Adrenal gland (tissue), 12 donors: ENCODE data around the gene CD44. TPM values are rescaled to one million over a fixed set of nuclear protein-coding genes. Genes with fewer than 3 reads are reported as not detected.
"Not testable (repeated sequence)": the region's sequence is repeated elsewhere in the genome, so short reads cannot be mapped to it uniquely, and the experiment has no call there.

Experiments used
- DNase-seq, 7 donors: peaks; one replicate each; pipeline ENCODE4 v3.0.0-alpha.2; 2019 to 2020
- H3K27ac ChIP-seq, 5 donors: fragments of 200-600 bp; sonication (generic) in 4 of 5; 1 replicate in 3 of 5; 2 replicates in 2 of 5; pipeline versions ENCODE4 v1.5.1 to v1.8.0; 2016 to 2020; ENCODE audit warnings: mild to moderate bottlenecking in 1 of 5
- H3K27me3 ChIP-seq: fragments of 200-600 bp; 2 replicates; pipeline ENCODE4 v1.8.0; 2021
- H3K36me3 ChIP-seq, 2 donors: fragments of 200-600 bp; replicated peaks in 1 of 2; 1 replicate in 1 of 2; 2 replicates in 1 of 2; pipeline versions ENCODE4 v1.5.1 to v1.8.0; 2018 to 2022
- H3K4me1 ChIP-seq, 2 donors: fragments of 200-600 bp; replicated peaks in 1 of 2; 1 replicate in 1 of 2; 2 replicates in 1 of 2; pipeline versions ENCODE4 v1.5.1 to v1.8.0; 2018 to 2021
- H3K4me3 ChIP-seq, 4 donors: fragments of 200-600 bp; sonication (generic) in 3 of 4; one replicate each; pipeline ENCODE4 v1.5.1; 2016 to 2018
- H3K9me3 ChIP-seq, 3 donors: fragments of 200-600 bp; sonication (generic) in 1 of 3; replicated peaks in 1 of 3; 1 replicate in 2 of 3; 2 replicates in 1 of 3; pipeline versions ENCODE4 v1.5.1 to v1.8.0; 2016 to 2021
- POLR2A ChIP-seq, 2 donors: fragments of 450-650 bp; IDR thresholded peaks; one replicate each; pipeline ENCODE4 v1.6.1; 2017; ENCODE audit warnings: antibody characterized with exemption in 2 of 2, mild to moderate bottlenecking in 2 of 2, moderate library complexity in 1 of 2
- WGBS, 4 donors: extraction: QIAGEN DNeasy Blood & Tissue Kit in 2 of 4; methylation state at CpG; one replicate each; pipeline versions ENCODE4 v1.1.5 to v1.1.7; 2013 to 2017; 5-methylcytosine and 5-hydroxymethylcytosine counted together
- intact Hi-C, 2 donors: fragments of 100-400 bp; cut with DNase I; formaldehyde crosslinking; loops; one replicate each; pipeline versions ENCODE4 v1.14.1 to v1.15.0; 2022 to 2023
- polyA plus RNA-seq, 3 donors: library from polyadenylated mRNA; stranded (reverse); fragments of 200-250 nt in 2 of 3; fragments of 350-450 nt in 1 of 3; fragmentation: Illumina TruSeq in 1 of 3; extraction: RNeasy Lipid Tissue Mini Kit (QIAGEN cat#74804) in 1 of 3; gene quantifications; one replicate each; pipeline ENCODE4 v1.2.3, GENCODE V29; 2013 to 2014
- total RNA-seq, 9 donors: library from RNA; depleted of rRNA in 4 of 9; stranded (reverse); fragments of >200 nt in 4 of 9; fragments of 120-200 nt in 1 of 9; fragmentation: NEBNext Ultra II Directional in 1 of 9; extraction: Animal tissue kit (Norgen Biotek cat#: 25700) in 1 of 9; gene quantifications; one replicate each; pipeline versions ENCODE4 v1.1.0 to v1.2.4, GENCODE V29; 2013 to 2023
- TF ChIP-seq, protein P1 (sequence below), 6 experiments: fragments of 450-650 bp in 4 of 6; fragments of 200-600 bp in 2 of 6; sonication (generic) in 1 of 6; IDR thresholded peaks; 1 replicate in 5 of 6; 2 replicates in 1 of 6; pipeline versions ENCODE4 v1.5.1 to v1.8.0; 2016 to 2021; ENCODE audit warnings: antibody characterized with exemption in 6 of 6, mild to moderate bottlenecking in 2 of 6, moderate library complexity in 1 of 6
- donor health status: healthy with polysubstance abuse.
- donor health status: Bipolar disorder and iron deficiency.
- donor health status: DM: yes; HTN: yes; CAD: no.
- donor health status: DM: no; HTN: no; CAD: no.
- donor health status: DM: no; HTN: no; CAD: no.
- donor health status: DM: yes; HTN: yes; CAD: no.

Gene CD44
- total and polyA plus RNA-seq, 12 donors, result 10.2 to 110 (median 77.5) TPM

DNA sequence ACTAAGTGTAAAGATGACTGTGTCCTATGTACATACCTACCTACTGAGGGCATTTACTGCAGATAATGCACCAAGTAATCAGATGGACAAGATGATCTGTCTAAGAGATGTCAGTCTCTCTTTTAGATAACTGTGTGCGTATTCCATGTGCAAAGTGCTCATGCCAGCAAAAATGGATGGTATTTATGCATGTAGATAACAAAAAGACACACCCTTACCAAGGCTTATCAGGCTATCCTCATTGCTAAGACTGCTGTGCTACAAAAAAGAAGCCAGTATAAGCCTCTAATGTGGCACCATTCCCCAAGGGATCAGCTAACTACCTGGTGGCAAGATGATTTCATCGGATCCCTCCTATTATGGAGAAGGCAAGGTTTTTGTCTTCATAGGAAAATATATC lies 34.3 kb upstream of the CD44 start:
- intact Hi-C loops, result no loop called here
- Histone ChIP-seq H3K9me3 (no peaks in the 10 kb centered on the region), H3K4me1 (no peaks in the 10 kb centered on the region), H3K4me3 (no peak overlapping the region), H3K27me3 (no peaks in the 10 kb centered on the region), H3K36me3 (no peaks in the 10 kb centered on the region), H3K27ac (no peak overlapping the region)
- no peak for DNase-seq
- no peak for TF ChIP-seq POLR2A (IDR thresholded peaks at IDR 0.05)
- TF ChIP-seq, protein P1, sequence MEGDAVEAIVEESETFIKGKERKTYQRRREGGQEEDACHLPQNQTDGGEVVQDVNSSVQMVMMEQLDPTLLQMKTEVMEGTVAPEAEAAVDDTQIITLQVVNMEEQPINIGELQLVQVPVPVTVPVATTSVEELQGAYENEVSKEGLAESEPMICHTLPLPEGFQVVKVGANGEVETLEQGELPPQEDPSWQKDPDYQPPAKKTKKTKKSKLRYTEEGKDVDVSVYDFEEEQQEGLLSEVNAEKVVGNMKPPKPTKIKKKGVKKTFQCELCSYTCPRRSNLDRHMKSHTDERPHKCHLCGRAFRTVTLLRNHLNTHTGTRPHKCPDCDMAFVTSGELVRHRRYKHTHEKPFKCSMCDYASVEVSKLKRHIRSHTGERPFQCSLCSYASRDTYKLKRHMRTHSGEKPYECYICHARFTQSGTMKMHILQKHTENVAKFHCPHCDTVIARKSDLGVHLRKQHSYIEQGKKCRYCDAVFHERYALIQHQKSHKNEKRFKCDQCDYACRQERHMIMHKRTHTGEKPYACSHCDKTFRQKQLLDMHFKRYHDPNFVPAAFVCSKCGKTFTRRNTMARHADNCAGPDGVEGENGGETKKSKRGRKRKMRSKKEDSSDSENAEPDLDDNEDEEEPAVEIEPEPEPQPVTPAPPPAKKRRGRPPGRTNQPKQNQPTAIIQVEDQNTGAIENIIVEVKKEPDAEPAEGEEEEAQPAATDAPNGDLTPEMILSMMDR (IDR thresholded peaks at IDR 0.05), result no peak
- WGBS, 4 donors, result 91 to 95% (median 94%) methylated on average over 2 of the region's 2 CpGs

DNA sequence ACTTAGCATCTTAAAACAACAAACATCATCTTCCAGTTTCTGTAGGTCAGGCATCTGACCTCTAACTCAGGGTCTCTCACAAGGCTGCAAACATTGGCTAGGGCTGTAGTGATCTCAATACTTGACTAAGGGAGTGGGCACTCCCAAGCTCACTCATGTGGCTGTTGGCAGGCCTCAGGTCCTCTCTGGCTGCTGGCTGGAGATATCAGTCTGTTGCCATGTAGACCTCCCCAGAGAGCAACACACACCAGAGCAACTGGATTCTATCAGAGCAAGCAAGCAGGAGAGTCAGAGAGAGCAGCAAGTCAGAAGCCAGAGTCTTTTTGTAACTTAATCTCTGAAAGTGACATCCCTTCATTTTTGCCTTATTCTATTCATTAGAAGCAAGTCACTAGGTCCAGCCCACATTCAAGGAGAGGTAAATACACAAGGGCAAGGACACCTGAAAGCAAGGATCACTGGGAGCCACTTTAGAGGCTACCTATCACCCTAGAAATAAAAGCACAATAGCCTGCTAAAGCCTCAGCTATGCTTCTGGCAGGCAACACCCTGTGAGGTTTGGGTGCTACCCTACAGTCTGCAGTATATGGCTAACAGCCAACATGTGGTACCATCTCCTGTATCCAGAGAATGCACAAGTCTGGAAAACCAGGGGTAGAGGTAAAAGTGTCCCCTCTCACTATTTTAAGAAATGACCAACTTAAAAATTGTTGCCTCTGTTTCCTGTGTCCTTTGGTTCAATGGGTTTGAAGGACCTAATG lies 33.5 kb upstream of the CD44 start:
- no peaks in the 10 kb centered on the region for H3K36me3 ChIP-seq
- no peaks in the 10 kb centered on the region for H3K4me1 ChIP-seq
- intact Hi-C loops, result no loop called here
- DNase-seq, result peak in 1 of 7 donors; percentile 64
- H3K27me3 ChIP-seq, result no peaks in the 10 kb centered on the region
- no peak overlapping the region for H3K4me3 ChIP-seq
- H3K27ac ChIP-seq, result no peak overlapping the region
- no peak for TF ChIP-seq POLR2A (IDR thresholded peaks at IDR 0.05)
- TF ChIP-seq, protein P1 (IDR thresholded peaks at IDR 0.05), result no peak
- H3K9me3 ChIP-seq, result no peaks in the 10 kb centered on the region

DNA sequence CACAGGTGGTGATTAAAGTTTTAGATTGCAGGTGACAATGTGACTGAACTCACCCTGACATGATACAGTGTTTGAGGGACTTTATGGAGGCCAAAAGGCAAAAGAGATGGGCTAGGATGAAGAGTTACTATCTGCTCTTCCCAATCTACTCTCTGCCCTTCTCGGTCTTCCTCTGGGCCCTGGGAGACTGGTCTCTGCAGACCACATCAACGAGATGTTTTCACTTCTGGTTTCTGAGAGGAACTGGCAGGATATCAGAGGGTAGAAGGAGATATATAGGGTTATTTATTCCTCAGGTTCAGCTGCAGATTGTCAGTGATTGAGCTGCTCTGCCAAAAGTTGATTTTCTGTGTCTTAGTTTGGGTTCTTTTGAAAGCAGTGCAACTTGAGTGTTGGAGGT lies 32.4 kb upstream of the CD44 start:
- Histone ChIP-seq H3K27me3 (no peaks in the 10 kb centered on the region), H3K4me1 (peaks cover 0 to 5% of the 10 kb centered on the region in 2 donors), H3K4me3 (no peak overlapping the region), H3K27ac (no peak overlapping the region), H3K36me3 (no peaks in the 10 kb centered on the region), H3K9me3 (no peaks in the 10 kb centered on the region)
- 70 to 83% (median 76%) methylated on average over 2 of the region's 2 CpGs for WGBS, 4 donors
- intact Hi-C loops, result no loop called here
- no peak for TF ChIP-seq POLR2A (IDR thresholded peaks at IDR 0.05)
- TF ChIP-seq, protein P1 (IDR thresholded peaks at IDR 0.05), result no peak
- DNase-seq, result no peak

DNA sequence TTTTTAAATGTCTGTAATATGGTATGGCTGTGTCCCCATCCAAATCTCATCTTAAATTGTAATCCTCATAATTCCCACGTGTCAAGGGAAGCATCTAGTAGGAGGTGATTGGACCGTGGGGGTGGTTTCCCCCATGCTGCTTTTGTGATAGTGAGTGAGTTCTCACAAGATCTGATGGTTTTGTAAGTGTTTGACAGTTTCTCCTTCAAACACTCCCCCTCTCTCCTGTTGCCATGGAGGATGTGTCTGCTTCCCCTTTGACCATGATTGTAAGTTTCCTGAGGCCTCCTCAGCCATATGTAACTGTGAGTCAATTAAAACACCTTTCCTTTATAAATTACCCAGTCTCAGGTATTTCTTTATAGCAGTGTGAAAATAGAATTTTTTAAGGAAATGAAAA lies 31.1 kb upstream of the CD44 start:
- H3K27me3 ChIP-seq, result no peaks in the 10 kb centered on the region
- H3K27ac ChIP-seq, result no peak overlapping the region
- H3K36me3 ChIP-seq, result no peaks in the 10 kb centered on the region
- WGBS, 4 donors, result 54 to 65% (median 63%) methylated on average over 2 of the region's 2 CpGs
- peaks cover 0 to 5% of the 10 kb centered on the region in 2 donors for H3K4me1 ChIP-seq
- TF ChIP-seq, protein P1 (IDR thresholded peaks at IDR 0.05), result no peak
- TF ChIP-seq POLR2A (IDR thresholded peaks at IDR 0.05), result no peak
- no peaks in the 10 kb centered on the region for H3K9me3 ChIP-seq
- no peak for DNase-seq
- H3K4me3 ChIP-seq, result no peak overlapping the region
- intact Hi-C loops, result no loop called here

DNA sequence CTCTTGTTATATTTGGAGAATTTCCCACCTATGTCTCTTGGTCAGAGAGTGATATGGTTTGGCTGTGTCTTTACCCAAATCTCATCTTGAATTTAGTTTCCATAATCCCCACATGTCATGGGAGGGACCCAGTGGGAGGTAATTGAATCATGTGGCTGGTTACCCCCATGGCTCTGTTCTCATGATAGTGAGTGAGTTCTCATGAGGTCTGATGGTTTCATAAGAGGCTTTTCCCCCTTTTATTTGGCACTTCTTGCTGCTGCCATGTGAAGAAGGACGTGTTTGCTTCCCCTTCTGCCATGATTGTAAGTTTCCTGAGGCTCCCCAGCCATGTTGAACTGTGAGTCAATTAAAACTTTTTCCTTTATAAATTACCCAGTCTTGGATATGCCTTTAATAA lies 30.6 kb upstream of the CD44 start:
- H3K27ac ChIP-seq, DNase-seq, H3K4me3 ChIP-seq, H3K36me3 ChIP-seq, H3K27me3 ChIP-seq, H3K4me1 ChIP-seq, intact Hi-C loops, H3K9me3 ChIP-seq: not testable (repeated sequence)
- WGBS, 4 donors, result 52 to 82% (median 76%) methylated on average over 1 of the region's 1 CpG
